ENCODE results near the gene WFIKKN1. TPM values are rescaled to one million over a fixed set of nuclear protein-coding genes. Genes with fewer than 3 reads are reported as not detected.

Gene WFIKKN1
- total and polyA plus RNA-seq, 2 of the 13 experiments (the other 11 are each of a cell fraction or from before 2014, with no cell fraction given), result 1.7 to 4.9 TPM

DNA sequence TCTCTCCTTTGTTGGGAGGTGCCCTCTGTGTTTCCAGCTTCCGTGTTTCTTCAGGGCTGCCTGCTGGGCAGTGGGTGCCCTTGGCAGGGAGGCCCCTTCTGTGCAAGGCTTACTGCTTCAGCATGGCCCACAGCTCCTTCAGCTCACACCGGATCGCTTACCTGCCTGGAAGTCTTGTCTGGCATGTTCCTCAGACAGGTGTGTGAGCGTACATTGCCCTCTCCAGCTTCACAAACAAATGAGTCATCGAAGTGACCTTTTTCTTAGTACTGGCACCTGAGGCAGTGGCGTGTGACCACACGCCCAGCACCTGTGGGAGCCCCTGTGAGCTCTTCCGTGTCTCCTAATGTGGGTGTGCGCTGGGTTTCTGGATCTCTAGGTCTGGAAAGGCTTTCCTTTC lies 37.4 kb upstream of the WFIKKN1 start:
- no peak for DNase-seq (ENCODE audit: low spot score)
- H4K20me1 ChIP-seq (ENCODE audit: insufficient read depth, low read length), result peaks cover 10% of the 10 kb centered on the region; the same call in 1 of the 2 replicates
- H3K4me1 ChIP-seq (ENCODE audit: insufficient read depth, low read length), result peaks cover 34% of the 10 kb centered on the region
- intact Hi-C loops (cut with micrococcal nuclease; ENCODE audit: unreplicated experiment) (no loop called here), in situ Hi-C loops (cut with HindIII; ENCODE audit: extremely low pct_ligation_motif_present, low pct_unique_long_range_greater_than_20kb) (no loop called here)
- ChIA-PET CTCF (ENCODE audit: low intra/inter-chr PET ratio, low total read pairs) (no interaction called here), POLR2A (interaction anchor here (1.3 kb wide), 1 partner anchor 35 kb away, joined by 3 read pairs; no protein-coding TSS in a partner anchor)
- peaks cover 46% of the 10 kb centered on the region for H3K79me2 ChIP-seq (ENCODE audit: insufficient read depth, low read length)
- no peaks in the 10 kb centered on the region for H3K9me3 ChIP-seq (ENCODE audit: low read length)
- no peak for ATAC-seq
- H3K9ac ChIP-seq (ENCODE audit: insufficient read depth, low read depth, low read length), result 0 out of 2 replicates have a peak overlapping the region, but pooled peaks have one; percentile 15
- no peak overlapping the region for H3K27ac ChIP-seq (ENCODE audit: extremely low read length, insufficient read depth, low read length)
- 96% methylated on average over 7 of the region's 9 CpGs for WGBS (ENCODE audit: low lambda C conversion rate)
- H3K36me3 ChIP-seq (replicated peaks in 1 of 2; ENCODE audit: control insufficient read depth in 1 of 2, insufficient read depth in 2 of 2, low read length in 2 of 2), result peaks cover 4 to 7% of the 10 kb centered on the region in 2 experiments; a peak in 1 of 5 replicates
- peak; percentile 24 for TF ChIP-seq ZEB1 (IDR thresholded peaks at IDR 0.05; ENCODE audit: insufficient replicate concordance, low read depth)
- TF ChIP-seq TP53 (CRISPR knock-in tag; conservative IDR thresholded peaks at IDR 0.05), result no peak
- TF ChIP-seq, protein P1, sequence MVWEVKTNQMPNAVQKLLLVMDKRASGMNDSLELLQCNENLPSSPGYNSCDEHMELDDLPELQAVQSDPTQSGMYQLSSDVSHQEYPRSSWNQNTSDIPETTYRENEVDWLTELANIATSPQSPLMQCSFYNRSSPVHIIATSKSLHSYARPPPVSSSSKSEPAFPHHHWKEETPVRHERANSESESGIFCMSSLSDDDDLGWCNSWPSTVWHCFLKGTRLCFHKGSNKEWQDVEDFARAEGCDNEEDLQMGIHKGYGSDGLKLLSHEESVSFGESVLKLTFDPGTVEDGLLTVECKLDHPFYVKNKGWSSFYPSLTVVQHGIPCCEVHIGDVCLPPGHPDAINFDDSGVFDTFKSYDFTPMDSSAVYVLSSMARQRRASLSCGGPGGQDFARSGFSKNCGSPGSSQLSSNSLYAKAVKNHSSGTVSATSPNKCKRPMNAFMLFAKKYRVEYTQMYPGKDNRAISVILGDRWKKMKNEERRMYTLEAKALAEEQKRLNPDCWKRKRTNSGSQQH (CRISPR knock-in tag; IDR thresholded peaks at IDR 0.05; ENCODE audit: low read depth), result no peak
- TF ChIP-seq, protein P2, sequence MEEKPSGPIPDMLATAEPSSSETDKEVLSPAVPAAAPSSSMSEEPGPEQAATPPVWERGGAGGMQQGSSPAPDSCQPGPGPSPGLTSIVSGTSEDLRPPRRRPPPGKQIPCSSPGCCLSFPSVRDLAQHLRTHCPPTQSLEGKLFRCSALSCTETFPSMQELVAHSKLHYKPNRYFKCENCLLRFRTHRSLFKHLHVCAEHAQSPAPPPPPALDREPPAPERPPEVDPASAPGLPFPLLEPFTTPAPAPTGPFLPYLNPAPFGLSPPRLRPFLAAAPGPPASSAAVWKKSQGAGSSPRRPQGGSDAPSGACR (CRISPR knock-in tag; IDR thresholded peaks at IDR 0.05), result no peak
- TF ChIP-seq FOSL2 (CRISPR knock-in tag; IDR thresholded peaks at IDR 0.05), result peak; percentile 73
- FAIRE-seq, result no peak
- no peak overlapping the region for H2AFZ ChIP-seq (ENCODE audit: low read length)
- H3K4me3 ChIP-seq (replicated peaks in 1 of 3; ENCODE audit: insufficient read depth in 1 of 3, low read depth in 2 of 3, low read length in 3 of 3), result no peak overlapping the region
- BruUV-seq (replicated peaks), result no TSS peak
- H3K27me3 ChIP-seq (ENCODE audit: control insufficient read depth in 1 of 2, insufficient read depth in 2 of 2, low read length in 2 of 2), result no peaks in the 10 kb centered on the region; a peak in 1 of 5 replicates
- H3K4me2 ChIP-seq (ENCODE audit: low read depth, low read length), result no peak overlapping the region; the same call in 1 of the 2 replicates

DNA sequence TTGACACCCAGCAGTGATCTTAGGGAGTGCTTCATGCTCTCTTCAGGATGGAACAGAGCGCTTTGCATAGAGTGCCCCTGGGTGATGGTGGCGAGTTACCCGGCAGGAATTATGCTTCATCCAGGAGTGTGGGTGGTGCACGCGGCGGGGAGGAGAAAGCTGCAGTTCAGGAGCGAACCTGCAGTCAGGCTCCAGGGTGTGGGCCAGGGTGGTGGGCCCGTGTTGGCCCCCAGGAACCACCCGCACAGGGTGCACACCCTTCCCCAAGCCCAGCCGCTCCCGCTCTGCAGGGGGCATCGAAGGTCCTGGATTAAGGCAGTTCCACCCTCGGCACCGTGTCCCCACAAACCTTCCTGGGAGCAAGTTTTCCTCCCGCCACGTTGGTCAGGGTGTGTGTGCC lies 37.0 kb upstream of the WFIKKN1 start:
- WGBS (ENCODE audit: low lambda C conversion rate), result 98% methylated on average over 11 of the region's 16 CpGs
- H4K20me1 ChIP-seq (ENCODE audit: insufficient read depth, low read length), result peaks cover 10% of the 10 kb centered on the region; the same call in 1 of the 2 replicates
- ChIA-PET CTCF (ENCODE audit: low intra/inter-chr PET ratio, low total read pairs) (no interaction called here), POLR2A (no interaction called here)
- BruUV-seq (replicated peaks), result no TSS peak
- TF ChIP-seq ATF1 (CRISPR knock-in tag; IDR thresholded peaks at IDR 0.05) (no peak), HMGA1 (CRISPR knock-in tag; conservative IDR thresholded peaks at IDR 0.05) (no peak), MED13 (CRISPR knock-in tag; IDR thresholded peaks at IDR 0.05) (no peak), ZFY (CRISPR knock-in tag; IDR thresholded peaks at IDR 0.05) (no peak), SMYD3 (CRISPR knock-in tag; IDR thresholded peaks at IDR 0.05) (no peak), YEATS2 (CRISPR knock-in tag; IDR thresholded peaks at IDR 0.05; ENCODE audit: borderline replicate concordance) (no peak)
- TF ChIP-seq, protein P3, sequence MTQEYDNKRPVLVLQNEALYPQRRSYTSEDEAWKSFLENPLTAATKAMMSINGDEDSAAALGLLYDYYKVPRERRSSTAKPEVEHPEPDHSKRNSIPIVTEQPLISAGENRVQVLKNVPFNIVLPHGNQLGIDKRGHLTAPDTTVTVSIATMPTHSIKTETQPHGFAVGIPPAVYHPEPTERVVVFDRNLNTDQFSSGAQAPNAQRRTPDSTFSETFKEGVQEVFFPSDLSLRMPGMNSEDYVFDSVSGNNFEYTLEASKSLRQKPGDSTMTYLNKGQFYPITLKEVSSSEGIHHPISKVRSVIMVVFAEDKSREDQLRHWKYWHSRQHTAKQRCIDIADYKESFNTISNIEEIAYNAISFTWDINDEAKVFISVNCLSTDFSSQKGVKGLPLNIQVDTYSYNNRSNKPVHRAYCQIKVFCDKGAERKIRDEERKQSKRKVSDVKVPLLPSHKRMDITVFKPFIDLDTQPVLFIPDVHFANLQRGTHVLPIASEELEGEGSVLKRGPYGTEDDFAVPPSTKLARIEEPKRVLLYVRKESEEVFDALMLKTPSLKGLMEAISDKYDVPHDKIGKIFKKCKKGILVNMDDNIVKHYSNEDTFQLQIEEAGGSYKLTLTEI (CRISPR knock-in tag; conservative IDR thresholded peaks at IDR 0.05), result no peak
- TF ChIP-seq, protein P4, sequence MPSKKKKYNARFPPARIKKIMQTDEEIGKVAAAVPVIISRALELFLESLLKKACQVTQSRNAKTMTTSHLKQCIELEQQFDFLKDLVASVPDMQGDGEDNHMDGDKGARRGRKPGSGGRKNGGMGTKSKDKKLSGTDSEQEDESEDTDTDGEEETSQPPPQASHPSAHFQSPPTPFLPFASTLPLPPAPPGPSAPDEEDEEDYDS (CRISPR knock-in tag; IDR thresholded peaks at IDR 0.05), result no peak
- ATAC-seq (no peak), FAIRE-seq (no peak), DNase-seq (ENCODE audit: low spot score) (no peak)
- H3K36me3 ChIP-seq (replicated peaks in 1 of 2; ENCODE audit: control insufficient read depth in 1 of 2, insufficient read depth in 2 of 2, low read length in 2 of 2), result peaks cover 4 to 7% of the 10 kb centered on the region in 2 experiments; a peak in 1 of 5 replicates
- H3K4me1 ChIP-seq (ENCODE audit: insufficient read depth, low read length), result peaks cover 34% of the 10 kb centered on the region
- in situ Hi-C loops (cut with HindIII; ENCODE audit: extremely low pct_ligation_motif_present, low pct_unique_long_range_greater_than_20kb), result no loop called here
- H2AFZ ChIP-seq (ENCODE audit: low read length), result no peak overlapping the region
- no peak overlapping the region for H3K27ac ChIP-seq (ENCODE audit: extremely low read length, insufficient read depth, low read length)
- no peak overlapping the region for H3K9ac ChIP-seq (ENCODE audit: insufficient read depth, low read depth, low read length)
- no peaks in the 10 kb centered on the region for H3K9me3 ChIP-seq (ENCODE audit: low read length)
- intact Hi-C loops (cut with micrococcal nuclease; ENCODE audit: unreplicated experiment), result no loop called here
- H3K27me3 ChIP-seq (ENCODE audit: control insufficient read depth in 1 of 2, insufficient read depth in 2 of 2, low read length in 2 of 2), result no peaks in the 10 kb centered on the region; a peak in 1 of 5 replicates
- peaks cover 43% of the 10 kb centered on the region for H3K79me2 ChIP-seq (ENCODE audit: insufficient read depth, low read length)
- no peak overlapping the region; the same call in 1 of the 2 replicates for H3K4me2 ChIP-seq (ENCODE audit: low read depth, low read length)
- H3K4me3 ChIP-seq (replicated peaks in 1 of 3; ENCODE audit: insufficient read depth in 1 of 3, low read depth in 2 of 3, low read length in 3 of 3), result no peak overlapping the region
